DND-41 (cell line): ENCODE measurements around the gene SF3B6.

Experiments used
- ATAC-seq: fragments of 200-7000 bp; cut with Tn5 transposase; 3 replicates; pipeline ENCODE4 v1.9.1; 2021; ENCODE audit warnings: low read depth; ENCODE audit not compliant: insufficient read depth
- DNase-seq: peaks from one replicate; pipeline ENCODE4 v3.0.0-alpha.2; 2020
- H2AFZ ChIP-seq: 2 replicates; pipeline ENCODE4 v1.6.0; 2012; ENCODE audit warnings: low read depth, low read length
- H3K27ac ChIP-seq: 2 replicates; pipeline ENCODE4 v1.5.1; 2012; ENCODE audit warnings: low read length, inconsistent platforms
- H3K27me3 ChIP-seq: fragments of 200-600 bp; sonication (generic); 2 replicates; pipeline ENCODE4 v1.6.0; 2012; ENCODE audit warnings: low read length, mild to moderate bottlenecking, inconsistent platforms; ENCODE audit not compliant: insufficient read depth, poor library complexity
- H3K36me3 ChIP-seq: 2 replicates; pipeline ENCODE4 v1.5.1; 2012; ENCODE audit warnings: low read length, inconsistent platforms; ENCODE audit not compliant: insufficient read depth
- H3K4me1 ChIP-seq: 2 replicates; pipeline ENCODE4 v1.5.1; 2012; ENCODE audit warnings: mild to moderate bottlenecking, low read length; ENCODE audit not compliant: insufficient read depth
- H3K4me2 ChIP-seq: 2 replicates; pipeline ENCODE4 v1.6.0; 2012; ENCODE audit warnings: mild to moderate bottlenecking, moderate library complexity, low read length, inconsistent platforms; ENCODE audit not compliant: insufficient read depth
- H3K4me3 ChIP-seq, 2 experiments: fragments of 200-600 bp in 1 of 2; shearing (Covaris generic) in 1 of 2; 2 replicates each; pipeline ENCODE4 v1.5.1; 2012 to 2016; ENCODE audit warnings: inconsistent platforms in 2 of 2, low read length in 2 of 2, mild to moderate bottlenecking in 2 of 2, low read depth in 1 of 2, moderate library complexity in 1 of 2
- H3K79me2 ChIP-seq: 2 replicates; pipeline ENCODE4 v1.6.0; 2012; ENCODE audit warnings: low read length, inconsistent platforms; ENCODE audit not compliant: insufficient read depth
- H3K9ac ChIP-seq: 2 replicates; pipeline ENCODE4 v1.6.0; 2012; ENCODE audit warnings: low read depth, mild to moderate bottlenecking, inconsistent platforms, low read length, moderate library complexity
- H3K9me3 ChIP-seq: 2 replicates; pipeline ENCODE4 v1.5.1; 2012; ENCODE audit warnings: low read length, moderate library complexity, mild to moderate bottlenecking, inconsistent platforms; ENCODE audit not compliant: insufficient read depth, severe bottlenecking
- H4K20me1 ChIP-seq: 2 replicates; pipeline ENCODE4 v1.6.0; 2012; ENCODE audit warnings: low read length; ENCODE audit not compliant: insufficient read depth
- CTCF ChIP-seq: IDR thresholded peaks from 2 replicates; pipeline ENCODE4 v1.5.1; 2012; ENCODE audit warnings: borderline replicate concordance, low read length, moderate library complexity, mild to moderate bottlenecking; ENCODE audit not compliant: poor library complexity, severe bottlenecking; ENCODE audit errors: extremely low read depth
- EZH2 ChIP-seq: IDR thresholded peaks from 3 replicates; pipeline ENCODE4 v1.6.1; 2012; ENCODE audit warnings: borderline replicate concordance, low read depth, mild to moderate bottlenecking, moderate library complexity, low read length, inconsistent platforms; ENCODE audit not compliant: severe bottlenecking

SF3B6 gene

GRCh38 chr2:24048769-24049484, 27.2 kb downstream of the SF3B6 start:
- Histone ChIP-seq H3K4me1 (peaks cover 29% of the 10 kb centered on the region), H4K20me1 (0 out of 2 replicates have a peak, but pooled peaks cover 3% of the 10 kb centered on the region), H2AFZ (peak overlapping the region; percentile 51), H3K4me3 (peak overlapping the region in 1 of 2 experiments; percentile 51; a peak in 3 of 4 replicates), H3K9ac (peak overlapping the region; percentile 40), H3K27ac (no peak overlapping the region), H3K27me3 (no peaks in the 10 kb centered on the region), H3K4me2 (peak overlapping the region; percentile 63), H3K9me3 (no peaks in the 10 kb centered on the region), H3K36me3 (no peaks in the 10 kb centered on the region), H3K79me2 (peaks cover 32% of the 10 kb centered on the region)
- no peak for TF ChIP-seq EZH2
- TF ChIP-seq CTCF = no peak
- DNase-seq (no peak), ATAC-seq (no peak)

- Histone ChIP-seq H3K4me2 (peak overlapping the region; percentile 61), H3K79me2 (peaks cover 43% of the 10 kb centered on the region), H3K4me3 (peak overlapping the region in 1 of 2 experiments; percentile 45; a peak in 2 of 4 replicates), H3K9ac (peak overlapping the region; percentile 48), H3K4me1 (peaks cover 29% of the 10 kb centered on the region), H4K20me1 (0 out of 2 replicates have a peak, but pooled peaks cover 3% of the 10 kb centered on the region), H2AFZ (peak overlapping the region; percentile 73), H3K9me3 (no peaks in the 10 kb centered on the region), H3K27ac (peak overlapping the region; percentile 66), H3K36me3 (no peaks in the 10 kb centered on the region), H3K27me3 (no peaks in the 10 kb centered on the region)
- TF ChIP-seq CTCF = no peak
- no peak for TF ChIP-seq EZH2
- DNase-seq (no peak), ATAC-seq (peak; percentile 10; the same call in 2 of the 3 replicates)
Observed at GRCh38 chr2:24047703-24048033, 28.5 kb downstream of the SF3B6 start.

- Histone ChIP-seq H3K9me3 (no peaks in the 10 kb centered on the region), H3K27me3 (no peaks in the 10 kb centered on the region), H2AFZ (peak within 1 kb of the TSS; percentile 90), H3K4me3 (peak within 1 kb of the TSS; percentile 85 to 88), H3K36me3 (no peaks in the 10 kb centered on the region), H4K20me1 (0 out of 2 replicates have a peak, but pooled peaks cover 3% of the 10 kb centered on the region), H3K79me2 (peaks cover 43% of the 10 kb centered on the region), H3K4me2 (peak within 1 kb of the TSS; percentile 72), H3K27ac (peak within 1 kb of the TSS; percentile 82), H3K9ac (peak within 1 kb of the TSS; percentile 71), H3K4me1 (peaks cover 29% of the 10 kb centered on the region)
- peak; percentile 98 for DNase-seq
- peak; percentile 100 for ATAC-seq
- no peak for TF ChIP-seq CTCF
- TF ChIP-seq EZH2 = no peak
Observed at GRCh38 chr2:24046930-24047702, 29.0 kb downstream of the SF3B6 start, which contains the start of gene WDCP. TSS of gene WDCP (minus strand) at chr2:24047391. CDS start at chr2:24039494, 7,897 bp downstream.
